ENCODE results near the gene MAP1S. TPM values are rescaled to one million over a fixed set of nuclear protein-coding genes. Genes with fewer than 3 reads are reported as not detected.

The MAP1S gene
- total RNA-seq, 2 donors from 2014 or later, result 57.8 to 65.8 TPM

GRCh38 chr19:17686592-17687024 lies 32.7 kb upstream of the MAP1S start:
- peaks cover 0 to 12% of the 10 kb centered on the region in 2 donors for H3K36me3 Mint-ChIP-seq
- ATAC-seq (no peak), DNase-seq (ENCODE audit: low spot score in 2 of 2) (no peak)
- no peak overlapping the region for H3K27ac Mint-ChIP-seq
- H3K9me3 Mint-ChIP-seq, result peaks cover 4 to 5% of the 10 kb centered on the region in 2 donors

- H3K36me3 Mint-ChIP-seq, result peaks cover 0 to 12% of the 10 kb centered on the region in 2 donors
- H3K9me3 Mint-ChIP-seq, result peaks cover 4 to 5% of the 10 kb centered on the region in 2 donors
- ATAC-seq, result peak in 1 of 2 donors; percentile 16
- H3K27ac Mint-ChIP-seq, result no peak overlapping the region
- no peak for DNase-seq (ENCODE audit: low spot score in 2 of 2)
These were observed 32.0 kb upstream of the MAP1S start for GRCh38 chr19:17687141-17687856.

DNA sequence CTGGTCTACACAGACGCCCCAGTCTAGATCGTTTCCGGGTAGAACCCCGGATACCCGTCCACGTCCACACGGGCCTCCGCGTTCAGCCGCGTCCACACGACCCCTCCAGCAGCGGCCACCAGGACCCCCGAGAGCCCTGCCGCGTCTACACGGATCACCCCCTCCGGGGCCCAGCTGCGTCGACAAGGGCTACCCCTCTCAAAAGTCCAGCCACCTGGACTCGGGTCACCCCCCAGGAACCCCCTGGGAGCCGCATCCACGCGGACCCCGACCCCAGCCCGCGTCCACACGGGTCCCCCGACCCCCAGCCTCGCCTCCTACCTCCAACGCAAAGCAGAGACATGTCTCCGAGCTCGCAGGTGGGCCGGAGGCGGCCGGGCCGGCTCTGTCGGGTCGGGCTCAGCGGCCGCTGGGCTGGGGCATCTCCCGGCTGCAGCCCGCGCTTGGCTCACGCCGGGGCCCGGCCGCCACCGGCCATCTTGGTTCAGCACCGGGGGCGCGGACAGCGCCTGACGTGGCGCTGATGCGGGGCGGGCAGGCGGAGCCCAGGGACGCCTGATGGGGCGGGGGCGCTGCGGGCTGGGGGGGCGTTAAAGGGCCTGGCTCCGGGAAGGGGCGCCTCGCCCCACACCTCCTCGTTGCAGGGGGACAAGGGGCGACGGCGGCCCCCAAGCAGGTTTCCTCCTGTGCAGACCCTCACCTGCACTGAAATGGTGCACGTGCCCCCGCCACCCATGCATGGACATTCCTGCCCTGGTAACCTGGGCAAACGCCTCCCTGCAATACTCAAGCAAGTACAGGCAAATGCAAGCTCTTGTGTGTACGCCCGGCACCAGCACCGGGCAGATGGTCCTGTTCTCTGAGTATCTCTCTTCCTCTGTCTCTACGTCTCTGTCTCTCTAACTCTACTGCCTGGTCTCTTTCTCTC lies 31.2 kb upstream of the MAP1S start, which contains the start of gene UNC13A:
Gene UNC13A, minus strand, starts transcription at position 498 of the 928 bp plus-strand sequence. Its CDS starts 155 bp downstream, at position 343.
- DNase-seq (ENCODE audit: low spot score in 2 of 2) (peak in 1 of 2 donors; percentile 78), ATAC-seq (peak; percentile 34 to 85)
- Mint-ChIP-seq H3K27ac (no peak within 1 kb of the TSS), H3K9me3 (peaks cover 4 to 5% of the 10 kb centered on the region in 2 donors), H3K36me3 (peaks cover 0 to 12% of the 10 kb centered on the region in 2 donors)

GRCh38 chr19:17688853-17689595 lies 30.3 kb upstream of the MAP1S start:
- peaks cover 0 to 12% of the 10 kb centered on the region in 2 donors for H3K36me3 Mint-ChIP-seq
- no peak for ATAC-seq
- H3K9me3 Mint-ChIP-seq, result peaks cover 4 to 5% of the 10 kb centered on the region in 2 donors
- H3K27ac Mint-ChIP-seq, result no peak overlapping the region
- no peak for DNase-seq (ENCODE audit: low spot score in 2 of 2)

DNA sequence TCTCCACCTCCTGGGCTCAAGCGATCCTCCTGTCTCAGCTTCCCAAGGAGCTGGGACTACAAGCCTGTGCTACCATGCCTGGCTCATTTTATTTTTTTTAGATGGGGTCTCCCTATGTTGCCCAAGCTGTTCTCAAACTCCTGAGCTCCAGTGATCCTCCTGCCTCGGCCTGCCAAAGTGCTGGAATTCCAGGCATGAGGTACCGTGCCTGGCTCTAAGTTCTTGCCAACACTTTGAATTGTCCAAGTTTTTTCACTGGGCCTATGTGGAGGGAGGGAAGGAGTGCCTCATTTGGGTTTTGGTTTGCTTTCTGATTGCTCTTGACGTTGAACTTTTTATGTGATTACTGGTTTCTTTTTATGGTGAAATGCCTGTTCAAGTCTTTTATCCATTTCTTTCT lies 26.7 kb upstream of the MAP1S start:
- peaks cover 0 to 9% of the 10 kb centered on the region in 2 donors for H3K36me3 Mint-ChIP-seq
- peaks cover 4 to 5% of the 10 kb centered on the region in 2 donors for H3K9me3 Mint-ChIP-seq
- DNase-seq (ENCODE audit: low spot score in 2 of 2), result no peak
- H3K27ac Mint-ChIP-seq, result no peak overlapping the region
- no peak for ATAC-seq

DNA sequence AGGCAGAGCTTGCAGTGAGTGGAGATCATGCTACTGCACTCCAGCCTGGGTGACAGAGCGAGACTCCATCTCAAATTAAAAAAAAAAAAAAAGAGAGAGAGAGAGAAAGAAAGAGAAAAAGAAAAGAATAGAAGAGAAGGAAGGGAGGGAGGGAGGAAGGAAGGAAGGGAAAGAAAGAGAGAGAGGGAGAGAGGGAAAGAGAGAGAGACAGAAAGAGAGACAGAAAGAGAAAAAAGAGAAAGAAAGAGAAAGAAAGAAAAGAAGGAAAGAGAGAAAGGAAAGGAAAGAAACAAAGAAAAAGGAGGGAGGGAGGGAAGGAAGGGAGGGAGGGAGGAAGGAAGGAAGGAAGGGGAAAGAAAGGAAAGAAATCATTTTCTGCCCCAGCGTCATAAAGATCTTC lies 24.1 kb upstream of the MAP1S start:
- ATAC-seq (no peak), DNase-seq (ENCODE audit: low spot score in 2 of 2) (no peak)
- H3K9me3 Mint-ChIP-seq, result no peaks in the 10 kb centered on the region
- H3K36me3 Mint-ChIP-seq, result no peaks in the 10 kb centered on the region
- no peak overlapping the region for H3K27ac Mint-ChIP-seq

- no peak overlapping the region for H3K27ac Mint-ChIP-seq
- DNase-seq (ENCODE audit: low spot score in 2 of 2) (peak; percentile 70 to 83), ATAC-seq (peak; percentile 94 to 96)
- no peaks in the 10 kb centered on the region for H3K36me3 Mint-ChIP-seq
- no peaks in the 10 kb centered on the region for H3K9me3 Mint-ChIP-seq
These were observed 15.3 kb upstream of the MAP1S start for GRCh38 chr19:17703824-17704463.

- no peak for DNase-seq (ENCODE audit: low spot score in 2 of 2)
- no peaks in the 10 kb centered on the region for H3K36me3 Mint-ChIP-seq
- H3K27ac Mint-ChIP-seq, result peak overlapping the region in 1 of 2 donors; percentile 46
- no peak for ATAC-seq
- H3K9me3 Mint-ChIP-seq, result no peaks in the 10 kb centered on the region
These were observed 12.5 kb upstream of the MAP1S start for GRCh38 chr19:17706750-17707181.

- Mint-ChIP-seq H3K27ac (no peak overlapping the region), H3K36me3 (no peaks in the 10 kb centered on the region), H3K9me3 (no peaks in the 10 kb centered on the region)
- ATAC-seq (no peak), DNase-seq (ENCODE audit: low spot score in 2 of 2) (no peak)
These were observed 7.4 kb upstream of the MAP1S start for GRCh38 chr19:17711851-17712250.

GRCh38 chr19:17716309-17716929 lies 2.9 kb upstream of the MAP1S start:
- DNase-seq (ENCODE audit: low spot score in 2 of 2) (no peak), ATAC-seq (no peak)
- Mint-ChIP-seq H3K27ac (no peak overlapping the region), H3K9me3 (no peaks in the 10 kb centered on the region), H3K36me3 (peaks cover 5 to 9% of the 10 kb centered on the region in 2 donors)

DNA sequence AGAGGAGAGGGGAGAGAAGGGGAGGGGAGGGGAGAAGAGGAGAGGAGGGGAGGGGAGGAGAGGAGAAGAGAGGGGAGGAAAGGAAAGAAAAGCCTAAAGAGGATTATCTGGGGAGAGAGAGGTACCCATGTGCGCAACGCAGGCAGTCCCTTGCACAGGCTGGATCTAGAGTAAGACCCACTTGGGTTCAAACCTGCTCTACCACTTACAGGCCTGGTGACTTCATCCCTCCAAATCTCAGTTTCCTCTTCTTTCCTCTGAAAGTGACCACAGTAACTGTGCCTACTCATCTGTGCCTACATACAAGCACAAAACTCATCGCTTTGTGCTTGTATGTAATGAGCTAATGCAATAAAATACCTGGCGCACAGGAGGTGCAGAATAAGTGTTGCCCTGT lies 732 bp upstream of the MAP1S start:
- DNase-seq (ENCODE audit: low spot score in 2 of 2) (peak in 1 of 2 donors; percentile 21), ATAC-seq (peak; percentile 75 to 77)
- Mint-ChIP-seq H3K9me3 (no peaks in the 10 kb centered on the region), H3K27ac (peak overlapping the region; percentile 81 to 95), H3K36me3 (peaks cover 5 to 9% of the 10 kb centered on the region in 2 donors)

DNA sequence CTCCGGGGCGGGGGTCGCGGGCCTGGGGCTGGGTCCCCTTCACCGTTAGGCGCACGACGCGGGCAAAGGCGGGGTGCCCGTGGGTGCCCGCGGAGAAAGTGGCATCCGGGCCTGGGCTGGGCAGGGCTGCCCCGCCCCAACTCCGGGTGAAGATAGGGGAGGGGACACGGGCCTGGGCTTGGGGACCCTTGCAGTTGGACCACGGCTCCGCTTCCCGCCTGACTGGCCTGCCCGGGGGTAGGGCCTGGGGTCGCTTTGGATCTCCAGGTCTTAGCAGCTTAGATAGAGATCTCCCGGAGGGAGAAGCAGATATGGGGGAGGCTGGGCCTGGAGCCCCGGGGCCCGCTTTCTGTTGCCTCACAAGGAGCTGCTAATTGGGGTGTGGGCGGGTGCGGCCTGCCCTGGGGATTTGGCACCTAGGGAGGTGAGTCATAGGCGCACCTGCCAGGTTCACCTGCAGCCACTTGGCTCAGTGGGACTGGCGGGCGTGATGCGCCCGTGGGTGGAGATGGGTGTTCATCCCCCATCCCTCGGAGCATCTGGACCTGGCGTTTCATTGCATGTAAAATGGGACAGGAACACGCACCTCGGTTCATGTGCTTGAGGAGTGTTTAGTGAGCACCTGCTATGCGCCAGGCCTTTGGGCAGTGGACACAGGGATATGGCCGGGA lies 585 bp downstream of the MAP1S start:
- no peaks in the 10 kb centered on the region for H3K9me3 Mint-ChIP-seq
- H3K27ac Mint-ChIP-seq, result peak overlapping the region; percentile 81 to 96
- ATAC-seq (peak; percentile 46 to 50), DNase-seq (ENCODE audit: low spot score in 2 of 2) (peak in 1 of 2 donors; percentile 35)
- H3K36me3 Mint-ChIP-seq, result peaks cover 5 to 9% of the 10 kb centered on the region in 2 donors

DNA sequence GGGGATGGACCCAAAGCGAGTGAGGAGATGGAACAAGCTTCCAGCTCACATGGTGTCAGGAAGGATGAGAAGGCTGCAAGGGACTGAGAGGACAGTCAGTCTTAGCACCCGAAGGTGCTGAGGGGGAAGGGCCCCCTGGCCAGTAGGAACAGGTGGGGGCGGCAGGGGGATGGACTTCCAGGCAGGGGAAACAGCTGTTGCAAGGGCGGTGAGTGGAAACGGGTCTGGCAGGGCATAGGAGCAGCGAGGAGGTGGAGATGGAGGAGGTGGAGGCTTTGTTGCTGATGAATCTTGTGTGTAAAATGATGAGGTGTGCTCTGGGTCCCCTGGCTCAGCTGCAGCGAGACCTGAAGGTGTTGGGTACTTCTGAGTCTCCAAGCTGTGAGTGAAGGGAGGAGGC lies 1.2 kb downstream of the MAP1S start:
- peaks cover 5 to 13% of the 10 kb centered on the region in 2 donors for H3K36me3 Mint-ChIP-seq
- DNase-seq (ENCODE audit: low spot score in 2 of 2) (no peak), ATAC-seq (no peak)
- H3K9me3 Mint-ChIP-seq, result no peaks in the 10 kb centered on the region
- peak overlapping the region; percentile 81 to 96 for H3K27ac Mint-ChIP-seq

GRCh38 chr19:17721111-17721628 lies 1.9 kb downstream of the MAP1S start:
- H3K36me3 Mint-ChIP-seq, result peaks cover 5 to 14% of the 10 kb centered on the region in 2 donors
- ATAC-seq, result no peak
- H3K27ac Mint-ChIP-seq, result peak overlapping the region; percentile 29 to 81
- H3K9me3 Mint-ChIP-seq, result no peaks in the 10 kb centered on the region
- no peak for DNase-seq (ENCODE audit: low spot score in 2 of 2)

DNA sequence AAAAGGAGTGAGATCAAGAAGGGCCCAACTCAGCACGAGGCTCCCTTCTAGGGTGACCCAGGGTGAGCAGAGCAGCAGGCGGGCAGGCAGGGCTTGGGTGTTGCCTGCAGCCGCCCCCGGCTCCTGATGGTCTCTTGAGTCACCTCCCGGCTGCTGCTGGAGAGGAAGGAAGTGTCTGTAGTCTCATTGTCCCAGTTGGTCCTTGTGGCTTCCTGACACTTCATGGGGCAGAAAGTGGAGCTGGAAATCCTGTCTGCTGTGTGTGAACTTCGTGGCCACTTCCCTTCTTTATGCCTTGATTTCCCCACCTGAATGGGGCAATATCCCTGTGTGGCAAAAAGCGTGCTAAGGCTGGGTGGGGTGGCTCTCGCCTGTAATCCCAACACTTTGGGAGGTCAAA lies 2.5 kb downstream of the MAP1S start:
- ATAC-seq (no peak), DNase-seq (ENCODE audit: low spot score in 2 of 2) (no peak)
- Mint-ChIP-seq H3K27ac (peak overlapping the region; percentile 81), H3K9me3 (no peaks in the 10 kb centered on the region), H3K36me3 (peaks cover 5 to 14% of the 10 kb centered on the region in 2 donors)
